ENCODE data around the gene PRRC2B. TPM values are rescaled to one million over a fixed set of nuclear protein-coding genes. Genes with fewer than 3 reads are reported as not detected.

PRRC2B gene
- total and polyA plus RNA-seq, 2 of the 8 experiments (the other 6 are each of a cell fraction or from before 2014, with no cell fraction given), result 37.3 to 249 TPM

- peaks cover 3 to 5% of the 10 kb centered on the region in 2 experiments; a peak in 2 of 4 replicates for H3K9me3 ChIP-seq (ENCODE audit: insufficient read depth in 2 of 2, low read depth in 1 of 2, low read length in 1 of 2)
- H3K9ac ChIP-seq (replicated peaks in 1 of 4; ENCODE audit: extremely low read depth in 1 of 4, low read depth in 3 of 4, low read length in 3 of 4), result no peak overlapping the region
- H2BK5ac ChIP-seq (ENCODE audit: low read depth, low read length), result no peak overlapping the region
- H2BK15ac ChIP-seq (ENCODE audit: low read length), result no peak overlapping the region
- H4K8ac ChIP-seq (ENCODE audit: extremely low read depth, insufficient read depth, low read length), result no peak overlapping the region
- FAIRE-seq (no peak), DNase-seq (ENCODE audit: low read depth in 1 of 2, low spot score in 2 of 2) (no peak)
- H3K4ac ChIP-seq (replicated peaks; ENCODE audit: insufficient read length, low read depth, low read length), result no peak overlapping the region
- POLR2A ChIA-PET (ENCODE audit: partially characterized antibody), result interaction anchor here (0.6 to 3.7 kb wide), 10 partner anchors 8 to 94 kb away, joined by 3 to 22 read pairs (median 4); partner anchors contain the start of genes POMT1 and UCK1
- CTCF ChIA-PET (ENCODE audit: partially characterized antibody), result interaction anchor here (0.8 to 1.1 kb wide), 2 partner anchors 11 to 16 kb away, joined by 3 to 4 read pairs; no protein-coding TSS in a partner anchor
- no peaks in the 10 kb centered on the region for H3K4me1 ChIP-seq (replicated peaks in 1 of 4; ENCODE audit: control insufficient read depth in 3 of 4, insufficient read depth in 4 of 4, low read length in 3 of 4)
- no peak overlapping the region for H3K4me3 ChIP-seq (ENCODE audit: extremely low read depth in 1 of 4, insufficient read depth in 2 of 4, low read depth in 3 of 4, low read length in 4 of 4)
- H3K23ac ChIP-seq (ENCODE audit: insufficient read length), result no peak overlapping the region
- no peak overlapping the region for H3K27ac ChIP-seq (ENCODE audit: low read depth, low read length)
- no peaks in the 10 kb centered on the region for H3K23me2 ChIP-seq (ENCODE audit: low read depth, low read length)
- H2BK12ac ChIP-seq (ENCODE audit: low read depth, low read length), result no peak overlapping the region
- H4K5ac ChIP-seq (ENCODE audit: insufficient read length, low read depth, low read length), result no peak overlapping the region
- H3K18ac ChIP-seq (ENCODE audit: extremely low read depth, low read length), result no peak overlapping the region
- no peak overlapping the region for H2AK5ac ChIP-seq (ENCODE audit: low read depth, low read length)
- no peak overlapping the region for H2BK20ac ChIP-seq (ENCODE audit: low read length)
- no peak overlapping the region for H2BK120ac ChIP-seq (replicated peaks; ENCODE audit: low read depth, low read length)
- H4K91ac ChIP-seq (replicated peaks; ENCODE audit: insufficient read length, low read length), result no peak overlapping the region
- H2AFZ ChIP-seq (ENCODE audit: low read length), result no peak overlapping the region
- no peaks in the 10 kb centered on the region for H3K79me1 ChIP-seq (ENCODE audit: low read depth, low read length)
- peaks cover 3 to 4% of the 10 kb centered on the region in 2 experiments for H4K20me1 ChIP-seq (replicated peaks in 1 of 2; ENCODE audit: control insufficient read depth in 1 of 2, insufficient read depth in 2 of 2, low read length in 2 of 2)
- 81% methylated on average over 16 of the region's 16 CpGs; no CpG with 5 or more reads in 1 of the 2 experiments for WGBS, 2 experiments (ENCODE audit: extremely low coverage in 1 of 2, insufficient coverage in 1 of 2, insufficient read length in 1 of 2, insufficient replicate concordance in 2 of 2, low coverage in 1 of 2, low lambda C conversion rate in 2 of 2, missing lambda C conversion rate in 1 of 2)
- no peak overlapping the region for H3K14ac ChIP-seq (ENCODE audit: insufficient read length)
- peaks cover 17 to 75% (median 49%) of the 10 kb centered on the region in 4 experiments for H3K36me3 ChIP-seq (ENCODE audit: control insufficient read depth in 2 of 4, insufficient read depth in 4 of 4, low read length in 3 of 4)
- no peak overlapping the region for H3K4me2 ChIP-seq (ENCODE audit: insufficient read depth in 1 of 2, low read depth in 2 of 2, low read length in 2 of 2)
- H3K79me2 ChIP-seq (ENCODE audit: control insufficient read depth in 1 of 2, insufficient read depth in 2 of 2, low read length in 2 of 2), result no peaks in the 10 kb centered on the region
- no peak overlapping the region for H3K56ac ChIP-seq (replicated peaks; ENCODE audit: insufficient read length, low read depth, low read length)
- H3K27me3 ChIP-seq (replicated peaks in 1 of 4; ENCODE audit: control insufficient read depth in 3 of 4, extremely low read depth in 1 of 4, insufficient read depth in 3 of 4, low read length in 3 of 4), result no peaks in the 10 kb centered on the region
- TF ChIP-seq HDAC6 (IDR thresholded peaks at IDR 0.05; ENCODE audit: low read depth, low read length) (no peak), CTCF (IDR thresholded peaks at IDR 0.05; ENCODE audit: control extremely low read depth in 1 of 3, insufficient read depth in 1 of 3, low read depth in 1 of 3, low read length in 3 of 3) (no peak), CEBPB (IDR thresholded peaks at IDR 0.05; ENCODE audit: low read depth, low read length) (no peak), KDM1A (IDR thresholded peaks at IDR 0.05; ENCODE audit: borderline replicate concordance, low read length) (no peak), CHD2 (IDR thresholded peaks at IDR 0.05; ENCODE audit: low read length) (no peak), POU5F1 (IDR thresholded peaks at IDR 0.05; ENCODE audit: low read depth, low read length) (no peak), POLR2AphosphoS5 (IDR thresholded peaks at IDR 0.05; ENCODE audit: low read depth, low read length) (no peak), USF2 (IDR thresholded peaks at IDR 0.05; ENCODE audit: low read length) (no peak), EGR1 (IDR thresholded peaks at IDR 0.05; ENCODE audit: borderline replicate concordance, low read depth, low read length) (no peak), E2F6 (IDR thresholded peaks at IDR 0.05) (no peak)
Observed at GRCh38 chr9:131520503-131520902, 126.6 kb downstream of the PRRC2B start.

All from H1 (cell line).